ENCODE data around the gene DPPA2.

The DPPA2 gene

GRCh38 chr3:109313061-109313460 is 3.3 kb downstream of the DPPA2 start:
- DNase-seq, result no peak

GRCh38 chr3:109297496-109297895 is 18.8 kb downstream of the DPPA2 start:
- no peak for DNase-seq

- no peak for DNase-seq
These were observed 32.2 kb downstream of the DPPA2 start for GRCh38 chr3:109284071-109284470.

DNA sequence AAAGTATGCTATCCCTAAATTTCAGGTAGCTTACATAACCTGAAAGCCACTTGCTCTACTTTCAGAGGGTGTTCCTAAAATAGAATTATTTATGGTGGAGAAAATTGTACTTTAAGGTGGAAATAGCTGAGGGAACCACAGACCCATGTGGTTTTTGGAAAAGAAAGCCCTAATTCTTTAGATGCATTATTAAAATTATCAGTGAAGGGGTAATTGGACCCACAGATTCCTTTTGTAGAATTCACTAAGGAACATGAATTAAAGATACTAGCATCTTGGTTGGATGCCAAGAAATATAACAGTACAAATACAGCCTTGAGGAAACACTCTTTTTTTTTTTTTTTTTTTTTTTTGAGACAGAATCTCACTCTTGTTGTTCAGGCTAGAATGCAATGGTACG is 37.8 kb downstream of the DPPA2 start:
- no peak for DNase-seq

GRCh38 chr3:109278141-109278540 is 38.2 kb downstream of the DPPA2 start:
- no peak for DNase-seq

- no peak for DNase-seq
These were observed 40.5 kb downstream of the DPPA2 start for GRCh38 chr3:109275702-109276293.

DNA sequence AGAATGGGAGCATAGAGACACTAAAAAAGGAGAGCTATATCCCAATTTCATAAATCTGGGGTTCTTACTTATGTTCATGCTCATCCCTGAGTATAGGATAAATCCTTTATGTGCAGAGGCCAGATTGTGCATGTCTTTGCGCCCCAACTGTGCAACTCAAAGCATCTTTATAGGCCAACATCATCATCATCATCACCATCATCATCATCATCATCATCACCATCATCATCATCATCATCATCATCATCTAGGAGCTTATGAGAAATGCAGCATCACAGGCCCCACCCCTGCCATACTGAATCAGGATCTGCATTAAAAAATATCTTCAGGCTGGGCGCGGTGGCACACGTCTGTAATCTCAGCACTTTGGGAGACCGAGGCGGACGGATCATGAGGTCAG is 45.5 kb downstream of the DPPA2 start:
- DNase-seq, result no peak

- no peak for DNase-seq
These were observed 46.6 kb downstream of the DPPA2 start for GRCh38 chr3:109269577-109270275.

- DNase-seq, result no peak
These were observed 48.1 kb downstream of the DPPA2 start for GRCh38 chr3:109268181-109268580.

DNA sequence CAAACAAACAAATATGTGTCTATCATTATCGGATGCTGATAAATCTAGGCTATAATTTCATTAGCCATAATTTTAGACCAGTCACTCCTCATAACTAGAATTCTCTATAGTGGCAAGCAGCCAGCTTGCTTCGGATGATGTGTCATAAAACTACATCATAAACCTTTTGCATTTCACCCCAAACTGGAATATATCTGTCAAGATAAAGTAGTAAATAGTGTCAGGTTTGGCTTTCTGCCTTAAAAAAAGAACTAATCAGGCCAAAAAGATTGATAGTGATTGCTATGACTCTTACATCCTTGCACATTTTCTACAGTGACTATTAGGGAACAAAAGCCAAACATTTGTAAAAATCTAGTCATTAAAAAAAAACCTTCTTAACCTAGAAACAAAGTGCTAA is 51.0 kb downstream of the DPPA2 start:
- no peak for DNase-seq

DNA sequence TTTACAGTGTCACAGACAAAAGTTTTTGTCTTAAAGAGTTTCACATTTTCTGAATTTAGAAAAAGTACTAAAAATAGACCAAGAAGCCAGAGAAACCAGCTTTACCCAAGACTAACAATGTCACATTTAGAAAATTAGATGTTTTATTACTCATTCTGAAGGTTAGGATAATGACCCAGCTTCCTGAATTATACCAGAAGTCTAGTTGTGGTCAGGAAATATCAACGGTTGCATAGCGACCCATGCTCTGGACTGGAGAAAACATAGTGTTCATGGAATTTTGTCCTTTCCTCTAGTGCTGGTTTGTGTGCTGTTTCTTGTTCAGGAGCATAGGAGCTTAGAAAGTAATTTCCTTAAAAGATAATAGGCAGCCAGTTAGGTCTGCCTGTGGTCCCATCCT is 59.0 kb downstream of the DPPA2 start:
- DNase-seq, result no peak

DNA sequence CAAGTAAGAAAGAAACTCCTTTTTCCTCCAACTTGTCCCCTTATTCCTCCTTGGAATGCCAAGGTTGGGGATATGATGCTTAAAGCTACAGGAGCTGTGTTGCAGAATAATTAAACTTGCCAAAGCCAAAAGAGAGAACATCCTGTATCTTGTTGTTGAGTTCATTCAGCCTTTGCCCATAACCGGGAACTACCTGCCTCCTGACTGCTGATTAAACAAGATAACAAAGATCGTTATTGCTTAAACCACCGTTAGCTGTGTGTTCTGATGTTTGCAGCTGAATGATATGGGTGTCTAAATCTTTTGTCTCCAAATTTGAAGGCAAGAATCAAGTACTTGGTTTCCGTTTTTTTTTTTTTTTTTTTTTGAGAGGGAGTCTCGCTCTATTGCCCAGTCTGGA is 61.5 kb downstream of the DPPA2 start:
- no peak for DNase-seq

DNA sequence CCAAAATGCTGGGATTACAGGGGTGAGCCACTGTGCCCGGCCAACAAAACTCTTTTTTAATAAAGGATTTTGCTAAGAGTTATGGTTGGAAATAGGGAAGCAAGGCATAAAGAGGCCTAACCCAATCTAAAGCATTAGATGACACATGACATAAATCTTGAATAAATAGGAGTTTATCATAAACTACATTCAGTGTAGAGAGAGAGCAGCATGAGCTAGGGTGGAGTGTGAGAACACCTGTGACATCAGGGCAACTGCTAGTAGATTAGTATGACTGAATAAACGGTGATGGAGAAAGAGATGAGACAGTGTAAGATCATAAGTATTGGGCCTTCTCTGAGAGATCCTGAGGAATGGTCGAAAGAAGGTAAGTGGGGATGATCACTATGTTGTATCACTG is 63.7 kb downstream of the DPPA2 start:
- DNase-seq, result no peak
